ENCODE results near the gene GAD2. TPM values are rescaled to one million over a fixed set of nuclear protein-coding genes. Genes with fewer than 3 reads are reported as not detected.

GAD2 gene
- total RNA-seq, 2 donors from 2014 or later = not detected

- ATAC-seq (replicated peaks in 1 of 2) = no peak
- DNase-seq = no peak
- Mint-ChIP-seq H3K36me3 (ENCODE audit: insufficient read depth in 2 of 2) (no peaks in the 10 kb centered on the region), H3K27ac (no peak overlapping the region), H3K4me1 (ENCODE audit: low read depth) (no peaks in the 10 kb centered on the region), H3K27me3 (ENCODE audit: low read depth) (no peaks in the 10 kb centered on the region), H3K9me3 (no peaks in the 10 kb centered on the region), H3K4me3 (no peak overlapping the region)
Measured at GRCh38 chr10:26303366-26303765, 86.8 kb downstream of the GAD2 start.

GRCh38 chr10:26310361-26310760 is 93.8 kb downstream of the GAD2 start:
- Mint-ChIP-seq H3K4me1 (ENCODE audit: low read depth) (no peaks in the 10 kb centered on the region), H3K4me3 (no peak overlapping the region), H3K36me3 (ENCODE audit: insufficient read depth in 2 of 2) (no peaks in the 10 kb centered on the region), H3K27ac (no peak overlapping the region), H3K9me3 (no peaks in the 10 kb centered on the region), H3K27me3 (ENCODE audit: low read depth) (peaks cover 17% of the 10 kb centered on the region)
- DNase-seq (no peak), ATAC-seq (replicated peaks in 1 of 2) (no peak)

- H3K27ac Mint-ChIP-seq = no peak overlapping the region
- peaks cover 17% of the 10 kb centered on the region for H3K27me3 Mint-ChIP-seq (ENCODE audit: low read depth)
- no peaks in the 10 kb centered on the region for H3K36me3 Mint-ChIP-seq (ENCODE audit: insufficient read depth in 2 of 2)
Measured at GRCh38 chr10:26311383-26311940, 94.9 kb downstream of the GAD2 start.

GRCh38 chr10:26314265-26315013 is 97.9 kb downstream of the GAD2 start:
- no peaks in the 10 kb centered on the region for H3K36me3 Mint-ChIP-seq (ENCODE audit: insufficient read depth in 2 of 2)
- no peak for ATAC-seq (replicated peaks in 1 of 2)
- no peak overlapping the region for H3K4me3 Mint-ChIP-seq
- H3K27me3 Mint-ChIP-seq (ENCODE audit: low read depth) = peaks cover 8% of the 10 kb centered on the region
- no peaks in the 10 kb centered on the region for H3K4me1 Mint-ChIP-seq (ENCODE audit: low read depth)
- no peak overlapping the region for H3K27ac Mint-ChIP-seq
- no peaks in the 10 kb centered on the region for H3K9me3 Mint-ChIP-seq
- no peak for DNase-seq

More at GRCh38 chr10:26311383-26311940, 94.9 kb downstream of the GAD2 start:
- Mint-ChIP-seq H3K4me3 (no peak overlapping the region), H3K9me3 (no peaks in the 10 kb centered on the region), H3K4me1 (ENCODE audit: low read depth) (no peaks in the 10 kb centered on the region)
- ATAC-seq (replicated peaks in 1 of 2) = no peak
- DNase-seq = no peak

GRCh38 chr10:26318672-26319071 is 102.1 kb downstream of the GAD2 start:
- Mint-ChIP-seq H3K4me1 (ENCODE audit: low read depth) (no peaks in the 10 kb centered on the region), H3K27ac (no peak overlapping the region), H3K4me3 (no peak overlapping the region), H3K36me3 (ENCODE audit: insufficient read depth in 2 of 2) (no peaks in the 10 kb centered on the region), H3K9me3 (no peaks in the 10 kb centered on the region), H3K27me3 (ENCODE audit: low read depth) (peaks cover 7% of the 10 kb centered on the region)
- DNase-seq = no peak
- ATAC-seq (replicated peaks in 1 of 2) = no peak

- Mint-ChIP-seq H3K9me3 (no peaks in the 10 kb centered on the region), H3K27ac (no peak overlapping the region), H3K36me3 (ENCODE audit: insufficient read depth in 2 of 2) (no peaks in the 10 kb centered on the region)
Measured at GRCh38 chr10:26323219-26323618, 106.6 kb downstream of the GAD2 start.

GRCh38 chr10:26326851-26327250 is 110.3 kb downstream of the GAD2 start:
- Mint-ChIP-seq H3K9me3 (no peaks in the 10 kb centered on the region), H3K4me3 (no peak overlapping the region), H3K27ac (no peak overlapping the region), H3K36me3 (ENCODE audit: insufficient read depth in 2 of 2) (no peaks in the 10 kb centered on the region), H3K4me1 (ENCODE audit: low read depth) (peaks cover 11% of the 10 kb centered on the region), H3K27me3 (ENCODE audit: low read depth) (peaks cover 1% of the 10 kb centered on the region)
- ATAC-seq (replicated peaks in 1 of 2) (no peak), DNase-seq (no peak)

More at GRCh38 chr10:26323219-26323618, 106.6 kb downstream of the GAD2 start:
- DNase-seq = no peak
- no peak for ATAC-seq (replicated peaks in 1 of 2)
- peaks cover 7% of the 10 kb centered on the region for H3K27me3 Mint-ChIP-seq (ENCODE audit: low read depth)
- no peaks in the 10 kb centered on the region for H3K4me1 Mint-ChIP-seq (ENCODE audit: low read depth)
- H3K4me3 Mint-ChIP-seq = no peak overlapping the region

- H3K9me3 Mint-ChIP-seq = no peaks in the 10 kb centered on the region
- DNase-seq (no peak), ATAC-seq (replicated peaks in 1 of 2) (no peak)
- no peak overlapping the region for H3K27ac Mint-ChIP-seq
- no peaks in the 10 kb centered on the region for H3K36me3 Mint-ChIP-seq (ENCODE audit: insufficient read depth in 2 of 2)
- no peak overlapping the region for H3K4me3 Mint-ChIP-seq
- peaks cover 11% of the 10 kb centered on the region for H3K4me1 Mint-ChIP-seq (ENCODE audit: low read depth)
- no peaks in the 10 kb centered on the region for H3K27me3 Mint-ChIP-seq (ENCODE audit: low read depth)
Measured at GRCh38 chr10:26327811-26328210, 111.2 kb downstream of the GAD2 start.

- H3K27me3 Mint-ChIP-seq (ENCODE audit: low read depth) = no peaks in the 10 kb centered on the region
- peaks cover 0 to 6% of the 10 kb centered on the region in 2 donors for H3K9me3 Mint-ChIP-seq
- H3K36me3 Mint-ChIP-seq (ENCODE audit: insufficient read depth in 2 of 2) = peaks cover 5% of the 10 kb centered on the region in 2 donors
- no peak overlapping the region for H3K4me3 Mint-ChIP-seq
- DNase-seq (no peak), ATAC-seq (replicated peaks in 1 of 2) (no peak)
- peaks cover 20% of the 10 kb centered on the region for H3K4me1 Mint-ChIP-seq (ENCODE audit: low read depth)
- no peak overlapping the region for H3K27ac Mint-ChIP-seq
Measured at GRCh38 chr10:26331371-26331770, 114.8 kb downstream of the GAD2 start.

GRCh38 chr10:26334232-26334931 is 117.8 kb downstream of the GAD2 start:
- no peaks in the 10 kb centered on the region for H3K27me3 Mint-ChIP-seq (ENCODE audit: low read depth)
- peaks cover 15% of the 10 kb centered on the region for H3K4me1 Mint-ChIP-seq (ENCODE audit: low read depth)
- no peak for ATAC-seq (replicated peaks in 1 of 2)

GRCh38 chr10:26334932-26335573 is 118.5 kb downstream of the GAD2 start:
- Mint-ChIP-seq H3K9me3 (peaks cover 3 to 6% of the 10 kb centered on the region in 2 donors), H3K27ac (peak overlapping the region; percentile 89), H3K36me3 (ENCODE audit: insufficient read depth in 2 of 2) (peaks cover 5% of the 10 kb centered on the region in 2 donors), H3K27me3 (ENCODE audit: low read depth) (no peaks in the 10 kb centered on the region), H3K4me3 (peak overlapping the region; percentile 77 to 89), H3K4me1 (ENCODE audit: low read depth) (peaks cover 10% of the 10 kb centered on the region)
- DNase-seq = peak; percentile 59 to 69
- ATAC-seq (replicated peaks in 1 of 2) = peak; percentile 89 to 90

More at GRCh38 chr10:26334232-26334931, 117.8 kb downstream of the GAD2 start:
- Mint-ChIP-seq H3K4me3 (no peak overlapping the region), H3K27ac (no peak overlapping the region), H3K36me3 (ENCODE audit: insufficient read depth in 2 of 2) (peaks cover 5% of the 10 kb centered on the region in 2 donors), H3K9me3 (peaks cover 3 to 6% of the 10 kb centered on the region in 2 donors)
- no peak for DNase-seq

GRCh38 chr10:26335574-26336093 is 119.1 kb downstream of the GAD2 start:
- Mint-ChIP-seq H3K4me1 (ENCODE audit: low read depth) (peaks cover 10% of the 10 kb centered on the region), H3K4me3 (peak overlapping the region; percentile 77 to 89), H3K36me3 (ENCODE audit: insufficient read depth in 2 of 2) (peaks cover 5% of the 10 kb centered on the region in 2 donors), H3K27ac (peak overlapping the region; percentile 89), H3K27me3 (ENCODE audit: low read depth) (no peaks in the 10 kb centered on the region), H3K9me3 (peaks cover 3 to 6% of the 10 kb centered on the region in 2 donors)
- DNase-seq = peak in 1 of 2 donors; percentile 2
- peak; percentile 59 for ATAC-seq (replicated peaks in 1 of 2)

Measured in activated T-cell treated with anti-CD3 and anti-CD28 coated beads, Interleukin-2, amount 50 U/mL, for 72 hours (primary cell).